HepG2 (cell line): ENCODE measurements around the gene POLR1H. TPM values are rescaled to one million over a fixed set of nuclear protein-coding genes. Genes with fewer than 3 reads are reported as not detected.

Experiments
- CHD2 ChIP-seq: IDR thresholded peaks from 2 replicates; pipeline ENCODE4 v1.6.1; 2011; ENCODE audit warnings: low read depth, low read length, improper control_type of control experiment
- ELK4 ChIP-seq: sonication (generic); formaldehyde crosslinking; IDR thresholded peaks from 2 replicates; pipeline ENCODE4 v1.9.0; 2021; ENCODE audit warnings: missing genetic modification reagents, borderline replicate concordance
- GLI4 ChIP-seq: sonication (generic); formaldehyde crosslinking; IDR thresholded peaks from 2 replicates; pipeline ENCODE4 v1.5.1; 2020; ENCODE audit warnings: missing genetic modification reagents, mild to moderate bottlenecking, moderate library complexity, borderline replicate concordance
- HIC2 ChIP-seq: sonication (generic); formaldehyde crosslinking; IDR thresholded peaks from 2 replicates; pipeline ENCODE4 v1.9.0; 2022; ENCODE audit warnings: low read depth, missing genetic modification reagents
- HNRNPLL ChIP-seq: fragments of 200-400 bp; formaldehyde crosslinking; IDR thresholded peaks from 2 replicates; pipeline ENCODE4 v1.6.1; 2017; ENCODE audit warnings: mild to moderate bottlenecking, low read depth, low read length; ENCODE audit not compliant: poor library complexity, severe bottlenecking
- KDM1A ChIP-seq: IDR thresholded peaks from 2 replicates; pipeline ENCODE4 v1.6.1; 2016; ENCODE audit warnings: missing compliant biosample characterization
- MYPOP ChIP-seq: sonication (generic); formaldehyde crosslinking; IDR thresholded peaks from 2 replicates; pipeline ENCODE4 v1.8.1; 2023; ENCODE audit warnings: mild to moderate bottlenecking, moderate library complexity, missing genetic modification reagents
- NFIB ChIP-seq: sonication (generic); formaldehyde crosslinking; IDR thresholded peaks from 2 replicates; pipeline ENCODE4 v1.9.0; 2021; ENCODE audit warnings: missing genetic modification reagents, mild to moderate bottlenecking, borderline replicate concordance
- SNAPC4 ChIP-seq: sonication (generic); formaldehyde crosslinking; IDR thresholded peaks from 2 replicates; pipeline ENCODE4 v1.4.0; 2020; ENCODE audit warnings: mild to moderate bottlenecking, missing genetic modification reagents
- SYNCRIP ChIP-seq: fragments of 200-400 bp; formaldehyde crosslinking; IDR thresholded peaks from 2 replicates; pipeline ENCODE4 v1.6.1; 2018; ENCODE audit warnings: mild to moderate bottlenecking, low read depth, low read length; ENCODE audit not compliant: insufficient read depth
- ZNF205 ChIP-seq: IDR thresholded peaks from 2 replicates; pipeline ENCODE4 v1.6.1; 2018; ENCODE audit warnings: missing biosample characterization, missing genetic modification reagents
- ZNF224 ChIP-seq: sonication (generic); formaldehyde crosslinking; IDR thresholded peaks from 2 replicates; pipeline ENCODE4 v1.5.0; 2020; ENCODE audit warnings: mild to moderate bottlenecking, missing genetic modification reagents
- ZNF333 ChIP-seq: sonication (generic); formaldehyde crosslinking; IDR thresholded peaks from 2 replicates; pipeline ENCODE4 v1.4.0; 2020; ENCODE audit warnings: mild to moderate bottlenecking, missing genetic modification reagents, borderline replicate concordance
- ZNF350 ChIP-seq: sonication (generic); formaldehyde crosslinking; IDR thresholded peaks from 2 replicates; pipeline ENCODE4 v1.4.0; 2020; ENCODE audit warnings: mild to moderate bottlenecking, low read depth, missing genetic modification reagents, borderline replicate concordance
- ZNF784 ChIP-seq: sonication (generic); formaldehyde crosslinking; IDR thresholded peaks from 2 replicates; pipeline ENCODE4 v1.5.1; 2020; ENCODE audit warnings: missing genetic modification reagents, mild to moderate bottlenecking, borderline replicate concordance
- polyA plus RNA-seq, 8 experiments: library from polyadenylated mRNA; depleted of rRNA in 3 of 8; stranded (reverse) in 7 of 8; unstranded in 1 of 8; fragments of >200 nt; fragmentation: Illumina TruSeq in 4 of 8; extraction: Trizol in 4 of 8; gene quantifications; 2 replicates each; pipeline versions ENCODE4 v1.2.1 to v1.2.3, GENCODE V29; 2011 to 2016; ENCODE audit warnings: low read depth in 4 of 8, missing spikeins in 1 of 8, mixed read lengths in 1 of 8; ENCODE audit not compliant: insufficient read depth in 1 of 8
- total RNA-seq, 5 experiments: library from RNA; depleted of rRNA; stranded (reverse); fragments of >200 nt; fragmentation: Illumina TruSeq; extraction: Trizol; gene quantifications; 2 replicates each; pipeline ENCODE4 v1.2.3, GENCODE V29; 2016; ENCODE audit warnings: low read depth in 1 of 5

Gene POLR1H
- total and polyA plus RNA-seq, 2 of the 13 experiments (the other 11 are each of a cell fraction or from before 2014, with no cell fraction given), result 61.4 to 79.8 TPM

- peak; percentile 17; the same call in 1 of the 2 replicates for TF ChIP-seq HIC2 (CRISPR knock-in tag)
- TF ChIP-seq ZNF784 (CRISPR knock-in tag), result no peak
- no peak for TF ChIP-seq ZNF205 (CRISPR knock-in tag)
- TF ChIP-seq SYNCRIP, result no peak
- no peak for TF ChIP-seq NFIB (CRISPR knock-in tag)
- TF ChIP-seq ZNF350 (CRISPR knock-in tag), result peak; percentile 34; the same call in 1 of the 2 replicates
- TF ChIP-seq MYPOP, result 0 out of 2 replicates have a peak, but pooled peaks have one; percentile 56
- no peak for TF ChIP-seq ELK4 (CRISPR knock-in tag)
- no peak for TF ChIP-seq GLI4 (CRISPR knock-in tag)
- TF ChIP-seq ZNF333 (CRISPR knock-in tag), result no peak
- no peak for TF ChIP-seq SNAPC4 (CRISPR knock-in tag)
- no peak for TF ChIP-seq HNRNPLL
- no peak for TF ChIP-seq CHD2
- no peak for TF ChIP-seq KDM1A (CRISPR knock-in tag)
- no peak for TF ChIP-seq ZNF224 (CRISPR knock-in tag)
Observed at GRCh38 chr6:30075790-30076732, 15.0 kb downstream of the POLR1H start (continued).
